Fibroblast of lung (primary cell): ENCODE measurements around the gene EXOSC7. TPM values are rescaled to one million over a fixed set of nuclear protein-coding genes. Genes with fewer than 3 reads are reported as not detected.

ENCODE experiments used
- DNase-seq, 2 donors: peaks; one replicate each; pipeline versions ENCODE4 v3.0.0 to v3.0.0-alpha.2; 2010; ENCODE audit warnings: low read depth in 2 of 2
- H2AFZ ChIP-seq: 2 replicates; pipeline ENCODE4 v1.5.1; 2012; ENCODE audit warnings: low read length, control low read depth, inconsistent platforms
- H3K27ac ChIP-seq: 2 replicates; pipeline ENCODE4 v1.5.1; 2011; ENCODE audit warnings: low read length, control low read depth; ENCODE audit not compliant: insufficient read depth
- H3K27me3 ChIP-seq: 2 replicates; pipeline ENCODE4 v1.5.1; 2011; ENCODE audit warnings: mild to moderate bottlenecking, low read length; ENCODE audit not compliant: control insufficient read depth, insufficient read depth
- H3K36me3 ChIP-seq: 2 replicates; pipeline ENCODE4 v1.5.1; 2011; ENCODE audit warnings: low read length; ENCODE audit not compliant: control insufficient read depth, insufficient read depth
- H3K4me1 ChIP-seq: 2 replicates; pipeline ENCODE4 v1.5.1; 2011; ENCODE audit warnings: low read length; ENCODE audit not compliant: control insufficient read depth, insufficient read depth; ENCODE audit errors: extremely low read depth
- H3K4me2 ChIP-seq: 2 replicates; pipeline ENCODE4 v1.5.1; 2011; ENCODE audit warnings: low read length, control low read depth; ENCODE audit not compliant: insufficient read depth; ENCODE audit errors: extremely low read depth
- H3K4me3 ChIP-seq, 4 experiments: fragments of 200-600 bp in 1 of 4; sonication (generic) in 1 of 4; replicated peaks in 1 of 4; 2 replicates each; pipeline ENCODE4 v1.5.1; 2011 to 2016; ENCODE audit warnings: low read length in 4 of 4, low read depth in 3 of 4, mild to moderate bottlenecking in 3 of 4, control low read depth in 2 of 4, inconsistent platforms in 1 of 4, mixed read lengths in 1 of 4; ENCODE audit not compliant: insufficient read depth in 1 of 4; ENCODE audit errors: control extremely low read depth in 1 of 4
- H3K79me2 ChIP-seq: 2 replicates; pipeline ENCODE4 v1.5.1; 2012; ENCODE audit warnings: mild to moderate bottlenecking, low read length, inconsistent platforms; ENCODE audit not compliant: control insufficient read depth, insufficient read depth
- H3K9ac ChIP-seq: 2 replicates; pipeline ENCODE4 v1.5.1; 2011; ENCODE audit warnings: mild to moderate bottlenecking, low read length, control low read depth; ENCODE audit not compliant: insufficient read depth
- H3K9me3 ChIP-seq: 2 replicates; pipeline ENCODE4 v1.5.1; 2012; ENCODE audit warnings: low read depth, low read length; ENCODE audit not compliant: control insufficient read depth, insufficient read depth
- H4K20me1 ChIP-seq: 2 replicates; pipeline ENCODE4 v1.5.1; 2011; ENCODE audit warnings: low read length; ENCODE audit not compliant: control insufficient read depth, insufficient read depth; ENCODE audit errors: extremely low read depth
- EZH2 ChIP-seq: IDR thresholded peaks from 2 replicates; pipeline ENCODE4 v1.5.1; 2012; ENCODE audit warnings: low read length, control low read depth, mild to moderate bottlenecking; ENCODE audit errors: missing control alignments
- polyA plus RNA-seq, 2 donors: library from polyadenylated mRNA; depleted of rRNA in 1 of 2; stranded (reverse) in 1 of 2; unstranded in 1 of 2; fragments of >200 nt; gene quantifications; 2 replicates each; pipeline ENCODE4 v1.2.1, GENCODE V29; 2011 to 2012; ENCODE audit warnings: missing spikeins in 1 of 2
- total RNA-seq: library from RNA; depleted of rRNA; stranded (reverse); fragments of >200 nt; gene quantifications from 2 replicates; pipeline ENCODE4 v1.2.1, GENCODE V29; 2014
- TF ChIP-seq, protein P1 (sequence below), 2 donors: IDR thresholded peaks in 1 of 2; conservative IDR thresholded peaks in 1 of 2; 1 replicate in 1 of 2; 2 replicates in 1 of 2; pipeline ENCODE4 v1.5.1; 2011 to 2012; ENCODE audit warnings: low read length in 2 of 2, control low read depth in 1 of 2, inconsistent platforms in 1 of 2, low read depth in 1 of 2, mild to moderate bottlenecking in 1 of 2

Gene EXOSC7
- total and polyA plus RNA-seq, 2 donors (not counting 1 experiment from before 2014, with no cell fraction given) = 58.8 to 72.5 TPM

GRCh38 chr3:45011756-45012508 is 35.9 kb downstream of the EXOSC7 start:
- no peaks in the 10 kb centered on the region for H3K27me3 ChIP-seq

DNA sequence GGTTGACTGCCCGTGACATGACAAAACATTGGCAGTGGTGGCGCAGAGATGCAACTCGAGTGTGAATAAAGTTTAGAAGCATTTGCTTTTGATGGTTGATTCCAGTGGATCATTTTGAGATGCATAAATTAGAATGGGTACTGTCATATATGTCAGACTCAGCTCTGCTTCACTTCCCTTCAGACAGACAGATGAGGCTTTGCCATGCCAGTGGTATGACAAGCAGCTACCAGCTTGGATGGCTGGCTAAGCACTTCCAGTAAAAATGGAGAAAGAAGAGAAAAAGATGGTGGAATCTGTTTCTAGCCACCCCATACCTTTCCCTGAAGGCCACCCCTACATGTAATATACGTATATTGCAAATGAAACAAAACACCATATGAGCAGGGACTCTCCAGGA is 36.5 kb downstream of the EXOSC7 start:
- Histone ChIP-seq H2AFZ (no peak overlapping the region), H4K20me1 (no peaks in the 10 kb centered on the region), H3K36me3 (peaks cover 2% of the 10 kb centered on the region), H3K4me3 (no peak overlapping the region), H3K4me2 (peak overlapping the region; percentile 79), H3K4me1 (peaks cover 37% of the 10 kb centered on the region), H3K27me3 (no peaks in the 10 kb centered on the region), H3K27ac (peak overlapping the region; percentile 97), H3K79me2 (no peaks in the 10 kb centered on the region), H3K9me3 (no peaks in the 10 kb centered on the region), H3K9ac (no peak overlapping the region)
- DNase-seq = no peak
- no peak for TF ChIP-seq EZH2
- TF ChIP-seq, protein P1, sequence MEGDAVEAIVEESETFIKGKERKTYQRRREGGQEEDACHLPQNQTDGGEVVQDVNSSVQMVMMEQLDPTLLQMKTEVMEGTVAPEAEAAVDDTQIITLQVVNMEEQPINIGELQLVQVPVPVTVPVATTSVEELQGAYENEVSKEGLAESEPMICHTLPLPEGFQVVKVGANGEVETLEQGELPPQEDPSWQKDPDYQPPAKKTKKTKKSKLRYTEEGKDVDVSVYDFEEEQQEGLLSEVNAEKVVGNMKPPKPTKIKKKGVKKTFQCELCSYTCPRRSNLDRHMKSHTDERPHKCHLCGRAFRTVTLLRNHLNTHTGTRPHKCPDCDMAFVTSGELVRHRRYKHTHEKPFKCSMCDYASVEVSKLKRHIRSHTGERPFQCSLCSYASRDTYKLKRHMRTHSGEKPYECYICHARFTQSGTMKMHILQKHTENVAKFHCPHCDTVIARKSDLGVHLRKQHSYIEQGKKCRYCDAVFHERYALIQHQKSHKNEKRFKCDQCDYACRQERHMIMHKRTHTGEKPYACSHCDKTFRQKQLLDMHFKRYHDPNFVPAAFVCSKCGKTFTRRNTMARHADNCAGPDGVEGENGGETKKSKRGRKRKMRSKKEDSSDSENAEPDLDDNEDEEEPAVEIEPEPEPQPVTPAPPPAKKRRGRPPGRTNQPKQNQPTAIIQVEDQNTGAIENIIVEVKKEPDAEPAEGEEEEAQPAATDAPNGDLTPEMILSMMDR (conservative IDR thresholded peaks at IDR 0.05 in 1 of 2, IDR thresholded peaks at IDR 0.05 in 1 of 2; ENCODE audit: low read depth in 1 of 2, low read length in 2 of 2) = no peak

More at GRCh38 chr3:45011756-45012508, 35.9 kb downstream of the EXOSC7 start:
- H3K4me2 ChIP-seq = peak overlapping the region; percentile 84
- H4K20me1 ChIP-seq = no peaks in the 10 kb centered on the region
- H2AFZ ChIP-seq = no peak overlapping the region
- no peaks in the 10 kb centered on the region for H3K9me3 ChIP-seq
- no peaks in the 10 kb centered on the region for H3K79me2 ChIP-seq
- TF ChIP-seq, protein P1 (conservative IDR thresholded peaks at IDR 0.05 in 1 of 2, IDR thresholded peaks at IDR 0.05 in 1 of 2; ENCODE audit: low read depth in 1 of 2, low read length in 2 of 2) = no peak
- TF ChIP-seq EZH2 = no peak
- peaks cover 6% of the 10 kb centered on the region for H3K36me3 ChIP-seq
- DNase-seq = peak; percentile 92 to 93
- H3K4me3 ChIP-seq = peak overlapping the region in 3 of 4 experiments; percentile 18 to 23 (median 22)
- peak overlapping the region; percentile 54 for H3K9ac ChIP-seq
- H3K27ac ChIP-seq = peak overlapping the region; percentile 97
- peaks cover 37% of the 10 kb centered on the region for H3K4me1 ChIP-seq

DNA sequence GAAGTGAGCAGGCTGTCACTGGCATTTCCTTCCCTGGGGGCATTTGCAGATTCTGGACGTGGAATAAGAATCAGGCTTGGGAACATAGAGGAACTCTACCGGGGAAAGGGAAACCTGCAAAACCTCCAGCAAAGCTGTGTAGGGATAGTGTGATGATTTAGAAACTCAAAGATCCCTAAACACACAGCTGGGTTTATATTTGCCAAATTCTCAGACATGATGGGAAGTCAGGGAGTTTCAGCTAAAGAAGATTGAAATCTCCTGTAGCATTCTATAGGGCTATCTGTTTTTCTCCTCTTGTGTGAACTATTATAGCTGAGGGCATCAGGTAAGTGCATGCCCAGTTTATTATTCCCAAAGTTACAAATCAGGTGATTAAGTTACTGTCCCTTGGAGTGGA is 40.9 kb downstream of the EXOSC7 start:
- H3K27me3 ChIP-seq = no peaks in the 10 kb centered on the region
- H3K36me3 ChIP-seq = no peaks in the 10 kb centered on the region
- TF ChIP-seq, protein P1 (conservative IDR thresholded peaks at IDR 0.05 in 1 of 2, IDR thresholded peaks at IDR 0.05 in 1 of 2; ENCODE audit: low read depth in 1 of 2, low read length in 2 of 2) = no peak
- TF ChIP-seq EZH2 = no peak
- H2AFZ ChIP-seq = no peak overlapping the region
- no peak overlapping the region for H3K27ac ChIP-seq
- no peak overlapping the region for H3K4me2 ChIP-seq
- H3K4me3 ChIP-seq = no peak overlapping the region
- no peaks in the 10 kb centered on the region for H3K9me3 ChIP-seq
- H4K20me1 ChIP-seq = no peaks in the 10 kb centered on the region
- peaks cover 8% of the 10 kb centered on the region for H3K4me1 ChIP-seq
- no peak for DNase-seq
- H3K79me2 ChIP-seq = no peaks in the 10 kb centered on the region
- H3K9ac ChIP-seq = no peak overlapping the region
